NCI-H1930 (cell line): Measurements from ENCODE around the gene PHYHD1.

ENCODE experiments used
- DNase-seq, 2 experiments: peaks; one replicate each; lab custom pipeline; 2025; lab: John Stamatoyannopoulos, UW

Gene PHYHD1

DNA sequence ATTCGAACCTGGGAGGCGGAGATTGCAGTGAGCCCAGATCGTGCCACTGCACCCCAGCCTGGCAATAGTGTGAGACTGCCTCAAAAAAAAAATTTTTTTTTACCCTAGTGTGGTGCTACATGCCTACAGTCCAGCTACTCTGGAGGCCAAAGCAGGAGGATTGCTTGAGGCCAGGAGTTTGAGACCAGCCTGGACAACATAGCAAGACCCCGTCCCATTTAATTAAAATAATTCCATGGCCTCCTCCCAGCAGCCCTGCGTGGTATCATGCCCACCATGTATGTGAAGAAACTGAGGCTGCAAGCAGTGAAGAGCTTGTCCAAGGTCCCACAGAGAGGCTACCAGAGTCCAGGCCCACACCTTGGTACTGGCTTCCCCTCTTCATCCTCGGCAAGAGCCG lies 19.4 kb upstream of the PHYHD1 start:
- no peak for DNase-seq

DNA sequence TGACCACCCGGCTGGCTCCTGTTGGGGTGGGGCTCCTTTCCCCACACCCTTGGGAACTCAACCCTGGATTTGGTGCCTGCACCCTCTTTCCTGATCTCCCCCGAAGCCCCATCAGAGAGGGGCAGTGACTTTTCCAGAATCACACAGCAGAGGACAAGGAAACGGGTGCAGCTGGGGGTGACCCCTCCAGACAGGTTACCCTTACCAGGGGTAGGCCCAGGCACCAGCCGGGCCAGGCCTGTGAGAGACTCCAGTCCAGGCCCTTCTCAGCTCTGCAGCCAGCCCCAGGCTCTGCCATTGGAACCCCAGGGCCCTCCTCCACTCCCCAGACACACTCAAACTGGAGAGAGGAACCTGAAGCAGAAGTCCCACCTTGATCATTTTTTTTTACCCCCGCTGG lies 19.0 kb upstream of the PHYHD1 start:
- DNase-seq, result no peak

DNA sequence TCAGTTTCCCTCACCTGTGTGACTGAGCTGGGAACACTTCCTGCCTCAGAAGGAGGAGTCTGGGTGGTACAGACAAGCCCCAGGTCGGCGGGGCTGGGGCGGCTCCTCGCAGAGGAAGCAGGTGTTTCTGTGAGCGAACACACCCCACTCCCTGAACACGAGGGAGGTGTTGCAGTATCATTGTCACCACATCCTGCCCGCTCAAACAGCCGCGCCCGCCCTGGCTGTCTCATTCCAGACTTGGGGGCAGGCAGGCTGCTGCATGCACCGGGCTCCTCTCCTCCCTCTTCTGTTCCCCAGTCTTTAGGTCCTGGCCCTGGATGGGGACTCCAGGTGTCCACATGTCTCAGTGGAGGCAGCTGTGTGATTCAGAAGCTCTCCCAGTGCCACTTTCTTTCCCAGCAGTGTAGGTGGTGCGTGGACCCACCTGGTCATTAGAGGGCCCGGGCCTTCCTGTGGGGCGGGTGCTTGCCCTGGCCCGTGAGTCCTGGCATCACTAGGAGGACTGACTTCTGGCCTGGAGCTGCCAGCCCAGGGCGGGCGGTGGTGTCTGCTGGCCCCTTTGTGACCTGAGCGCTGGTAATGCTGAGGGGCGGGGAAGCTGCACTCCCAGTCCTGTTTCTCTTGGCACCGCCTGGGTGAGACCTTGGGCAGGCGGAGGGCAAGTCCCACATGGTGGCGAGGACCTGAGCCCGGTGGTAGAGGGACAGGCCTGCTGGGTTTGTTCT lies 18.3 kb upstream of the PHYHD1 start:
- no peak for DNase-seq

GRCh38 chr9:128903079-128903461 lies 17.7 kb upstream of the PHYHD1 start:
- no peak for DNase-seq

DNA sequence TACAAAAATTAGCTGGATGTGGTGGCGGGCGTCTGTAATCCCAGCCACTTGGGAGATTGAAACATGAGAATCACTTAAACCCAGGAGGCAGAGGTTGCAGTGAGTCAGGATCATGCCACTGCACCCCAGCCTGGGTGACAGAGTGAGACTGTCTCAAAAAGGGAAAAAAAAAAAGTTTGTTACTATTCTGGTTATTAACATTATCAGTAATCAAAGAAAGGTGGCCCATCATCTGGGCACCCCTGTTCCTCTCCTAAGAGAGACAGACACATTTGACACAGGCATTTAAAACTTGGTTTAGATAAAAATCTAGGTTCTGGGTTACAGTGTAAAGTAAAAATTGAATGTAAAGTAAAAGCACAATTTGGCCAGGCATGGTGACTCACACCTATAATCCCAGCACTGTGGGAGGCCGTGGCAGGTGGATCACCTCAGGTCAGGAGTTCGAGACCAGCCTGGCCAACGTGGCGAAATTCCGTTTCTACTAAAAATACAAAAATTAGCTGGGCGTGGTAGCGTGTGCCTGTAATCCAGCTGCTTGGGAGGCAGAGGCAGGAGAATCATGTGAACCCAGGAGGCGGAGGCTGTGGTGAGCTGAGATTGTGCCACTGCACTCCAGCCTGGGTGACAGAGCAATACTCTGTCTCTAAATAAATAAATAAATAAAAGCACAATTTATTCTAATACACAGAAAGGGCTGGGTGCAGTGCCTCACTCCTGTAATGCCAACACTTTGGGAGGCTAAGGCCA lies 16.7 kb upstream of the PHYHD1 start:
- DNase-seq, result no peak

DNA sequence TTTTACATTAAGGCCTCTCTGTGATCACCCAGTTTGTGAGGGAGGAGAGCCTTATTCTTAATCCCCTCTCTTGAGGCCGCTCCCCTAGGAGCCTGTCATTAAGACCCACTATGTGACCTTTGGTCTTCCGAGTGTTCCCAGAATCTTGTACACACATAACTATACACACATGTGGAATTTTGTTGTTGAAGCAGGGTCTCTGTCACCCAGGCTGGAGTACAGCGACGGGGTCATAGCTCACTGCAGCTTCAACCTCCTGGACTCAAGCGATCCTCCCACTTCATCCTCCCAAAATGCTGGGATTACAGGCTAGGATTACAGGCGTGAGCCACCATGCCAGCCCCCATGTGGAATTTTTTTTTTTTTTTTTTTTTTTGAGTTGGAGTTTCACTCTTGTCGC lies 14.8 kb upstream of the PHYHD1 start:
- no peak for DNase-seq

DNA sequence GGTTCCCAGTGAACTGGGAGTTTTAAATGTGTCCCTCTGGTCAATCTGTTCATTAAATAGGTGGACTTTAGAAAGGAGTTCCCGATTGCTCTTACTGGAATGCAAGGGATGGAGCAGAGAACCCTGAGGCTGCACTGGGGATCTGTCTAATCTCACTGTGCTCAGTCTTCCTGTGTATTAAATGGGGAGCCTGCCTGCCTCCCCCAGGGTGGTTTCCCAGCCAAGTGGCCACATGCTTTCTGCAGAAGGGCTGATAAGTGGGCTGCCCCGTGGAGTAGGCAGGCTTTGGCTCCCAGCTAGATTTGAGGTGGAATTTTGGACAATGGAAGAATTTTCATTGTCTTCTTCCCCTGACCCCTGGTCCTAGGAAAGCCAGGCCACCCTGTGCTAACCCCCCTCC lies 14.0 kb upstream of the PHYHD1 start:
- no peak for DNase-seq

- DNase-seq, result no peak
Measured at GRCh38 chr9:128908372-128908771, 12.4 kb upstream of the PHYHD1 start.

DNA sequence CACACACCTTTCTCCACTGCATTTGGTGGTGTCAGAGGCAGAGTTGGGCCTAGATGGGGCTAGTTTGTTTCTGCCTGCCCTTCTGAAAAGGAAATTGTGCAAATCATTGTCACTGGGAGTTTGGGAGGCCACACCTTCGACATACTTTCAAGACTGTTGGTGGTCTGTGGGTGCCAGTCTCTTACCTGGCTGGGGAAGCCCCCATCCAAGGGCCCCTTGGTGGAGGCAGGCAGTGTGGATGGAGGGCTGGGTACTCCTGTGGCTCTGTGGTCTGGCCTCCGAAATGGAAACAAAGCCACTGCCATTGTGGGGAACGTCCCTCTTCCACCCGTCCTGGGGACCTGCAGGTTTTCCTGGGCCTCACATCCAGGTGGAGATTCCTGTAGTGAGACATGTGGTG lies 10.9 kb upstream of the PHYHD1 start:
- DNase-seq, result no peak

DNA sequence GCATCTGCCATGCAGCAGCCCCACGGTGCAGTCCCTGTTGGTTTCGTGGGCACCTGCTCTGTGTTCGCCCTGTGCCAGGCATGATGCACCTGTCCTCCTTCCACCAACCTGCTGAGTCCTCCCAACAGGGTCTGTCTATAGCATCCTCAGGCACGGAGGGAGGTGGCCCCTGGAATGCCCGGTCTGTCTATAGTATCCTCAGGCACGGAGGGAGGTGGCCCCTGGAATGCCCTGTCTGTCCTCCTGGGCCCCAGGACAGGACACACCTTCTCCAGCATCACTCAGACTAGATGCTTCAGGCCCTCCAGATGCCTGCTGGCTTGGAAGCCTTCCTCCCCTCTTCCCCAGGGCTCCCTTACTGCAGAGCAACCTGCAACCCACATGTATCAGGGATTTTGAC lies 9.9 kb upstream of the PHYHD1 start:
- no peak for DNase-seq

DNA sequence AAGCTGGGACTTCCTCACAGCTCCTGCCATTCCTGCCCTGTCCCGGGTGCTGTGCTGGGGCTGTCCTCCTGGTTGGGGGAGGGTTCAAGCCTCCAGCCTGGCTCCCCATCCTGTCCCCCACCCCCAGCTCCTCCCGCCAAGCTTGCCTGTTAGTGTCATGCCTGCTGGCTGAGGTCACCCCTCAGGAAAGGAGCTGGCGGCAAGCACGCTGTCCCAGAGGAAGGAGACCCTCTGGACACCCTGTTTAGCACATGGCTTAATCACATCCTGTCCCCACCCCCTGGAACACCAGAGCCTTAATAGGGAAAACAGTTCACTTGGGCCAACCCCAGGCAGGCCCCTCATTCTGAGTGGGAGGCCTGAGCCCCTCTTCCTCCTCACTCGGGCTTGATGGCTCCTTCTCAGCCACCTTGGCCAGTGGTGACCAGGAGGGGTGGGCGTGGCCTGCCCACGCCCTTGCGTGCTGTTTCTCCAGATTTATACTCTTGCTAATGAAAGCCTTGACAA lies 9.2 kb upstream of the PHYHD1 start:
- no peak for DNase-seq

DNA sequence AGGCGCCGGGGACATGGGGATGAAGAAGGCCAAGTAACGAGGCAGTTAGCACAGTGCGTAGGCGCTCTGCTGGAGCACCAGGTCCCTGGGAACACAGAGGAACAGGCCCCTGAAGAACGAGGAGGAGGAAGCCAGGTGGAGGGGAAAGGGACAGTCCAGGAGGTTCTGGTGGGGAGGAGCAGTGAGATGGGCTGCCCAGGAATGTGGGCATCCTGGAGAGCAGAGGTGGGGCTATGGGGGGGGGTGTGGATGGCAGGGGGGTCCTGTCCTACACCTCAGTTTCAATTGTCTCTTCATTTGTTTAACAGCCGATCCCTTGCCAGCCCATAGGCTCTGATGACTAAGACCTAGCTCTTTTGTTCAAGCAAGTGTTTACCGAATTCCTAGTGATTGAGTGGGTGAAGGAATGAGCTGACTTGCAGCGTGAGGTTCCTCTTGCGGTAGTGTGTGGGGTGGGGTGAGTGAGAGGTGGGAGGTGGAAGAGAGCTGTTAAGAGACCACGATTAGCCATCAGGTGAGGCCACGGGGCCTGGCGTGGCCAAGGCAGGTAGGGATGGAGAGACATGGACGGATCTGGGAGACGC lies 8.4 kb upstream of the PHYHD1 start:
- DNase-seq, result no peak

DNA sequence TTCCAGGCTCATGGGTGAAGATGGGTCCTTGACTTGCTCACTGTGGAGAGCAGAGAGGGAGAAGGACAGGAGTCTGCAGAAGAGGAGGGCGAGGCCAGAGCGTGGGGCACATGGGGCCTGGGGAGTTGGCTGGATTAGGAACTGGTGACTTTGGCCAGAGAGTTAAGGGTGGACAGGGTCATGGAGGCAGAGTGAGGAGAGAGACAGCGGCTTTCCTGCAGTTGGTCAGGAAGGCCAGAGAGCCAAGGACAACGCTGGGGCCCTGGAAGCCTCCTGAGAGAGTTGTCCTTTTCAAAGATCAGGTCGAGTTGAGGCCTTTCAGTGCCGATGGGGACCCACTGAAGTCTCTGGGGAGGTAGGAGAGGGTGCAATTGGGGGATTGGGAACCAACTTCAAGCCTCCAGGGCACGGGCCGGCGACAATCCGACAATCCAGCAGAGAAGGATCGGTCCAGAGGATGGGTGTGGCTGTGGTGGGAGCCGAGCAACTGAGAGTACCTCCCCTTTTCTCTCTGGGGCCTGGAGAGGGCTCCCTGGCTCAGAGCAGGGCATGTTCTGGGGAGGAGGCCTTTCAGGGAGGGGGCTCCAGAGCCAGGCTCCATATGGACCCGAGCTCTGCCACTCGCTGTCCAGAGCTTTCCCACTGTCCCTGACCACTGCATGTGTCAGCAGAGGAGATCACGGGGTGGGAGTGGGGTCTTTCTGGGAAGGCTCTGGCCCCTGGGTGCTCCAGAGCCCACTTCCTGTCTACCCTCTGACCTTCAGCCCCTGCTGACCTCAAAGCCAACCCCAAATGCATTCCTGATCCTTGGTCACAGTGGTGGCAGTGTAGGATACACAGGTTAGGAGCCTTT lies 7.5 kb upstream of the PHYHD1 start:
- DNase-seq, result no peak

GRCh38 chr9:128913995-128914772 lies 6.6 kb upstream of the PHYHD1 start:
- no peak for DNase-seq

GRCh38 chr9:128916204-128916603 lies 4.6 kb upstream of the PHYHD1 start:
- DNase-seq, result no peak

DNA sequence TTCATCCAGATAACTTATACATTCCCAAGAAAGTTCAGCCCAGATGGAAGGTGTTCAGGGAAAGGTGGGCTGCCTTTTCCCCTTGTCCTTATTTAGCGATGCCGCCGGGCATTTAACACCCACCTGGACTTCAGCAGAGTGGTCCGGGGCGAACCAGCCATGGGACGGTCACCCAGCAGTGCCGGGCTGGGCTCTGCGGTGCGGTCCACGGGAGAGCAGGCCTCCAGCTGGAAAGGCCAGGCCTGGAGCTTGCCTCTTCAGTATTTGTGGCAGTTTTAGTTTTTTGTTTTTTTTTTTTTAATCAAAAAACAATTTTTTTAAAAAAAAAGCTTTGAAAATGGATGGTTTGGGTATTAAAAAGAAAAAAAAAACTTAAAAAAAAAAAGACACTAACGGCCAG lies 4.0 kb upstream of the PHYHD1 start:
- DNase-seq, result no peak

- DNase-seq, result no peak
Measured at GRCh38 chr9:128917151-128917849, 3.5 kb upstream of the PHYHD1 start.

DNA sequence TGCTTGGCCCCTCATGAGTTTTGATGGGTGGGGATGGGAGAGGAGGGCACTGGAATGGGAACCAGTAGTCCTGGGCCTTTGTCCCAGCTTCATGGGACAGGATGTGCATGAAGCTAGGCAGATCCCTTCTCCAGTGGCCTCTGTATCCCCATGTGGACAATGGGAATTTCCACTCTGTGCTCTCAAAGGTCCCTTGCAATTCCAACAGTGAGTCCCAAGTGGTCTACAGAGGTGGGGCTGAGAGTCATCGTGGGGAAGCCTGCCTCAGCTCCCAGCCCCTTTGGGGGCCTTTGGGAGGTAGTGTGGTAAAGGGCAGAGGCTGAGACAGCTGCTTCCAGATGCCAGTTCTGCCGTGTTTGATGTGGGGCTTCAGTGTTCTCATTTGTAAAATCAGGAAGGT lies 1.9 kb upstream of the PHYHD1 start:
- DNase-seq, result no peak

DNA sequence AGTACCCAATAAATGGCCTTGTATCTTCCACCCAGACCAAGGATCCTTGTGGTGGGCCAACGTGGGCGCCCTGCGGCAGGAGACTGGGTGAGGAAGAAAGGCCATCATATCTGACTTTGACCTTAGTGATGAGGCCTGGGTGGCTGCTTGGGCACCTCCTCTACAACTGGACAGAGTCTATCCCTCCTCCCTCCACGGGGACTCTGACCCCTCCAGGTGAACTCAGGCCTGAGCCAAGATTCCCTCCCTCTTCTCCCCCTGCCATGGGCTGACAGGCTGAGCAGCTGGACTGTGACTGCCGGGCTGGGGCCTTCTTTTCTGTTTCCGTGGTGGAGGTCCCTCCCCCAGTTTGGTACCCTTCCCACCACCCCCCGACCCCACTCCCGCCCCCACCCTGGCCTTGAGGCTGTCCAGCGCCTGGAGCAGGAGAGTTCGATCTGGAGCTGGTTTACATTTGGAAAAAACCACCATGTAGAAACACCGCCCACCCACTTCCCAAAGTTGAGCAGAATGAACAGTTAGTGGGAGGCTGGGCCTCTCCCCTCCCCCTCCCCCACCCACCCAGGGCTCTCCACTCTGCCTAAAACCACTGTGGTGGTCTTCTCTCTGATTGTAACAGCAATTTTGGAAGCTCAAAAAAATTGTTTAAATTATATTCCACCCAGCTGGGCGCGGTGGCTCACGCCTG lies 1.2 kb upstream of the PHYHD1 start:
- no peak for DNase-seq
